ENCODE results near the gene STEAP1B.

Gene STEAP1B

GRCh38 chr7:22432203-22432718 lies 67.7 kb downstream of the STEAP1B start:
- DNase-seq (ENCODE audit: low read depth in 2 of 2): no peak

GRCh38 chr7:22430457-22430856 lies 69.5 kb downstream of the STEAP1B start:
- no peak for DNase-seq (ENCODE audit: low read depth in 2 of 2)

GRCh38 chr7:22429386-22429785 lies 70.6 kb downstream of the STEAP1B start:
- no peak for DNase-seq (ENCODE audit: low read depth in 2 of 2)

- DNase-seq (ENCODE audit: low read depth in 2 of 2): no peak
Measured at GRCh38 chr7:22427855-22428254, 72.1 kb downstream of the STEAP1B start.

- DNase-seq (ENCODE audit: low read depth in 2 of 2): no peak
Measured at GRCh38 chr7:22427104-22427503, 72.9 kb downstream of the STEAP1B start.

GRCh38 chr7:22426463-22427094 lies 73.4 kb downstream of the STEAP1B start:
- DNase-seq (ENCODE audit: low read depth in 2 of 2): no peak

GRCh38 chr7:22425361-22425760 lies 74.6 kb downstream of the STEAP1B start:
- no peak for DNase-seq (ENCODE audit: low read depth in 2 of 2)

GRCh38 chr7:22422831-22423615 lies 77.0 kb downstream of the STEAP1B start:
- DNase-seq (ENCODE audit: low read depth in 2 of 2): no peak

GRCh38 chr7:22420973-22421635 lies 78.9 kb downstream of the STEAP1B start:
- no peak for DNase-seq (ENCODE audit: low read depth in 2 of 2)

GRCh38 chr7:22420008-22420407 lies 80.0 kb downstream of the STEAP1B start:
- no peak for DNase-seq (ENCODE audit: low read depth in 2 of 2)

- no peak for DNase-seq (ENCODE audit: low read depth in 2 of 2)
Measured at GRCh38 chr7:22419488-22419887, 80.5 kb downstream of the STEAP1B start.

GRCh38 chr7:22418251-22419046 lies 81.5 kb downstream of the STEAP1B start:
- no peak for DNase-seq (ENCODE audit: low read depth in 2 of 2)

GRCh38 chr7:22417841-22418240 lies 82.1 kb downstream of the STEAP1B start:
- DNase-seq (ENCODE audit: low read depth in 2 of 2): no peak

GRCh38 chr7:22417349-22417748 lies 82.6 kb downstream of the STEAP1B start:
- no peak for DNase-seq (ENCODE audit: low read depth in 2 of 2)

GRCh38 chr7:22414424-22414823 lies 85.6 kb downstream of the STEAP1B start:
- no peak for DNase-seq (ENCODE audit: low read depth in 2 of 2)

- DNase-seq (ENCODE audit: low read depth in 2 of 2): no peak
Measured at GRCh38 chr7:22413211-22413610, 86.8 kb downstream of the STEAP1B start.

- no peak for DNase-seq (ENCODE audit: low read depth in 2 of 2)
Measured at GRCh38 chr7:22411977-22412693, 87.9 kb downstream of the STEAP1B start.

- no peak for DNase-seq (ENCODE audit: low read depth in 2 of 2)
Measured at GRCh38 chr7:22406715-22407114, 93.3 kb downstream of the STEAP1B start.

- no peak for DNase-seq (ENCODE audit: low read depth in 2 of 2)
Measured at GRCh38 chr7:22404421-22405023, 95.5 kb downstream of the STEAP1B start.

GRCh38 chr7:22403344-22403743 lies 96.6 kb downstream of the STEAP1B start:
- no peak for DNase-seq (ENCODE audit: low read depth in 2 of 2)

- no peak for DNase-seq (ENCODE audit: low read depth in 2 of 2)
Measured at GRCh38 chr7:22402250-22402649, 97.7 kb downstream of the STEAP1B start.
